PC-9 (cell line): ENCODE data around the gene CBY3. TPM values are rescaled to one million over a fixed set of nuclear protein-coding genes. Genes with fewer than 3 reads are reported as not detected.
A peak's percentile ranks its signal among the peaks of the same experiment; 100 is the strongest.
"Not testable (repeated sequence)": the region's sequence is repeated elsewhere in the genome, so short reads cannot be mapped to it uniquely, and the experiment has no call there.

ENCODE experiments used
- BruUV-seq: library from RNA; stranded (reverse); fragments of 400-500 nt; replicated peaks from 2 replicates; lab custom pipeline; 2021; lab: Mats Ljungman, UMichigan
- CTCF ChIA-PET: fragments of 300-600 bp; sonication (Branson Sonifier 250); formaldehyde crosslinking; loops from one replicate; lab custom pipeline; 2022; ENCODE audit warnings: antibody characterized with exemption; lab: Charles Lee
- POLR2A ChIA-PET: fragments of 300-600 bp; sonication (Branson Sonifier 250); formaldehyde crosslinking; loops from one replicate; lab custom pipeline; 2022; ENCODE audit warnings: antibody characterized with exemption; ENCODE audit not compliant: unreplicated experiment; lab: Charles Lee
- DNase-seq, 2 experiments: peaks; one replicate each; pipeline versions ENCODE4 v3.0.0 to v3.0.0-alpha.2; 2015 to 2022; ENCODE audit warnings: mixed read lengths in 1 of 2
- H2AFZ ChIP-seq: fragments of 200-600 bp; sonication (generic); 2 replicates; pipeline ENCODE4 v1.8.1; 2017; ENCODE audit warnings: antibody characterized with exemption
- H3F3A ChIP-seq: fragments of 200-600 bp; sonication (generic); 2 replicates; pipeline ENCODE4 v1.8.1; 2017; ENCODE audit warnings: antibody characterized with exemption, mild to moderate bottlenecking, low read depth; ENCODE audit not compliant: insufficient read depth
- H3K27ac ChIP-seq: fragments of 200-600 bp; sonication (generic); 2 replicates; pipeline ENCODE4 v1.6.1; 2016; ENCODE audit warnings: mixed run types
- H3K27me3 ChIP-seq: fragments of 200-600 bp; sonication (generic); 2 replicates; pipeline ENCODE4 v1.6.1; 2016; ENCODE audit warnings: low read depth, mixed run types; ENCODE audit not compliant: insufficient read depth
- H3K36me3 ChIP-seq: fragments of 200-600 bp; sonication (generic); 2 replicates; pipeline ENCODE4 v1.6.1; 2016; ENCODE audit warnings: low read depth, mixed run types
- H3K4me1 ChIP-seq: fragments of 200-600 bp; sonication (generic); replicated peaks from 2 replicates; pipeline ENCODE4 v1.6.1; 2016; ENCODE audit warnings: mixed run types; ENCODE audit not compliant: insufficient read depth
- H3K4me2 ChIP-seq: fragments of 200-600 bp; sonication (generic); 2 replicates; pipeline ENCODE4 v1.6.1; 2017; ENCODE audit warnings: mixed run types
- H3K4me3 ChIP-seq: fragments of 200-600 bp; sonication (generic); 2 replicates; pipeline ENCODE4 v1.6.1; 2016; ENCODE audit warnings: mixed run types
- H3K79me2 ChIP-seq: fragments of 200-600 bp; sonication (generic); 2 replicates; pipeline ENCODE4 v1.6.1; 2017; ENCODE audit warnings: low read depth, mixed run types
- H3K9me2 ChIP-seq: fragments of 200-600 bp; sonication (generic); 2 replicates; pipeline ENCODE4 v1.8.1; 2017; ENCODE audit warnings: mild to moderate bottlenecking; ENCODE audit not compliant: insufficient read depth
- H3K9me3 ChIP-seq: fragments of 200-600 bp; sonication (generic); 2 replicates; pipeline ENCODE4 v1.8.1; 2016; ENCODE audit warnings: low read depth; ENCODE audit not compliant: insufficient read depth
- H4K20me1 ChIP-seq: fragments of 200-600 bp; sonication (generic); 2 replicates; pipeline ENCODE4 v1.8.1; 2017; ENCODE audit not compliant: insufficient read depth
- EZH2 ChIP-seq: fragments of 200-600 bp; sonication (generic); IDR thresholded peaks from 2 replicates; pipeline ENCODE4 v1.8.0; 2017; ENCODE audit warnings: antibody characterized with exemption, low read depth
- intact Hi-C: fragments of 100-400 bp; cut with micrococcal nuclease; formaldehyde crosslinking; loops from one replicate; pipeline ENCODE4 v1.10.0; 2022; ENCODE audit not compliant: unreplicated experiment
- total RNA-seq: library from RNA; stranded (reverse); gene quantifications from 2 replicates; pipeline ENCODE4 v1.2.3, GENCODE V29; 2021
- TF ChIP-seq, protein P1 (sequence below): fragments of 200-600 bp; sonication (generic); conservative IDR thresholded peaks from 2 replicates; pipeline ENCODE4 v1.6.1; 2017; ENCODE audit warnings: mixed run types, antibody characterized with exemption, mild to moderate bottlenecking, moderate library complexity

CBY3 gene
- total RNA-seq, 1 experiment from 2014 or later, result not detected

DNA sequence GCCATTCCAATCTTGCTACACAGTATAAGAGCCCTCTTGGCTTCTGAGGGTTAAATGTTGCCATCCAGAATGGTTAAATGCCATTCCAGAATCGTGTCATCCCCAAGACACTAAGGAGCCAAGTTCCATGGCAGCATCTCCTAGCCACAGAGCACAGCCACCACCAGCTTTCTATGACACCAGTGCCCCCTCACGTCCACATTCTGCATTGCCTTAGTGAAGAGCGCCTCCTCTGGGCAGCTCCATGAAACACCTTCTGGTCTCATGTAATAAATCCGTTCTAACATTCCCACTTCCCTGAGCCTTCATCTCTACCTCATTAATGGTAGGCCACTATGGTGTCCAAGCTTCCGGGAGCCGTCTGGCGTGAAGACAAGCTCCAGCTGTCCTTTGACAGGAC lies 12.4 kb downstream of the CBY3 start:
- no TSS peak for BruUV-seq
- POLR2A ChIA-PET, result no interaction called here

DNA sequence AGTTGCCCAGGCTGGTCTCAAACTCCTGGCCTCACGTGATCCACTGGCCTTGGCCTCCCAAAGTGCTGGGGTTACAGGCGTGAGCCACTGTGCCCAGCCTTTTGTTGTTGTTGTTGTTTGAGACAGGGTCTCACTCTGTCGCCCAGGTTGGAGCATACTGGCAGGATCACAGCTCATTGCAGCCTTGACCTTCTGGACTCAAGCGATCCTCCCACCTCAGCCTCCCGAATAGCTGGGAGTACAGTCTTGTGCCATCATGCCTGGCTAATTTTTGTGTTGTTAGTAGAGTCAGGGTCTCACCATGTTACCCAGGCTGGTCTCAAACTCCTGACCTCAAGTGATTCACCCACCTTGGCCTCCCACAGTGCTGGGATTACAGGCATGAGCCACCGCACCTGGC lies 19.2 kb downstream of the CBY3 start:
- H3K27ac ChIP-seq, H3K27me3 ChIP-seq, POLR2A ChIA-PET, H3K79me2 ChIP-seq, H4K20me1 ChIP-seq, H3K4me1 ChIP-seq, BruUV-seq, H3F3A ChIP-seq, DNase-seq, H3K9me2 ChIP-seq, H3K4me2 ChIP-seq, intact Hi-C loops, H2AFZ ChIP-seq, H3K36me3 ChIP-seq, H3K9me3 ChIP-seq, H3K4me3 ChIP-seq: not testable (repeated sequence)
- CTCF ChIA-PET, result interaction anchor here (0.7 to 1.0 kb wide), 2 partner anchors 33 to 39 kb away, joined by 3 read pairs; no protein-coding TSS in a partner anchor

More for the DNA sequence above, 12.4 kb downstream of the CBY3 start:
- Histone ChIP-seq H3K36me3 (no peaks in the 10 kb centered on the region), H3K27ac (no peak overlapping the region), H3K9me3 (no peaks in the 10 kb centered on the region), H3K4me3 (no peak overlapping the region), H3K4me2 (no peak overlapping the region), H3K27me3 (no peaks in the 10 kb centered on the region), H3K79me2 (no peaks in the 10 kb centered on the region), H2AFZ (no peak overlapping the region), H4K20me1 (no peaks in the 10 kb centered on the region), H3F3A (no peaks in the 10 kb centered on the region; the same call in 1 of the 2 replicates), H3K9me2 (no peaks in the 10 kb centered on the region), H3K4me1 (no peaks in the 10 kb centered on the region)
- DNase-seq, result no peak
- CTCF ChIA-PET, result interaction anchor here (0.7 kb wide), 1 partner anchor 57 kb away, joined by 3 read pairs; no protein-coding TSS in a partner anchor
- TF ChIP-seq EZH2, result no peak
- TF ChIP-seq, protein P1, sequence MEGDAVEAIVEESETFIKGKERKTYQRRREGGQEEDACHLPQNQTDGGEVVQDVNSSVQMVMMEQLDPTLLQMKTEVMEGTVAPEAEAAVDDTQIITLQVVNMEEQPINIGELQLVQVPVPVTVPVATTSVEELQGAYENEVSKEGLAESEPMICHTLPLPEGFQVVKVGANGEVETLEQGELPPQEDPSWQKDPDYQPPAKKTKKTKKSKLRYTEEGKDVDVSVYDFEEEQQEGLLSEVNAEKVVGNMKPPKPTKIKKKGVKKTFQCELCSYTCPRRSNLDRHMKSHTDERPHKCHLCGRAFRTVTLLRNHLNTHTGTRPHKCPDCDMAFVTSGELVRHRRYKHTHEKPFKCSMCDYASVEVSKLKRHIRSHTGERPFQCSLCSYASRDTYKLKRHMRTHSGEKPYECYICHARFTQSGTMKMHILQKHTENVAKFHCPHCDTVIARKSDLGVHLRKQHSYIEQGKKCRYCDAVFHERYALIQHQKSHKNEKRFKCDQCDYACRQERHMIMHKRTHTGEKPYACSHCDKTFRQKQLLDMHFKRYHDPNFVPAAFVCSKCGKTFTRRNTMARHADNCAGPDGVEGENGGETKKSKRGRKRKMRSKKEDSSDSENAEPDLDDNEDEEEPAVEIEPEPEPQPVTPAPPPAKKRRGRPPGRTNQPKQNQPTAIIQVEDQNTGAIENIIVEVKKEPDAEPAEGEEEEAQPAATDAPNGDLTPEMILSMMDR, result peak; percentile 61
- intact Hi-C loops, result no loop called here

DNA sequence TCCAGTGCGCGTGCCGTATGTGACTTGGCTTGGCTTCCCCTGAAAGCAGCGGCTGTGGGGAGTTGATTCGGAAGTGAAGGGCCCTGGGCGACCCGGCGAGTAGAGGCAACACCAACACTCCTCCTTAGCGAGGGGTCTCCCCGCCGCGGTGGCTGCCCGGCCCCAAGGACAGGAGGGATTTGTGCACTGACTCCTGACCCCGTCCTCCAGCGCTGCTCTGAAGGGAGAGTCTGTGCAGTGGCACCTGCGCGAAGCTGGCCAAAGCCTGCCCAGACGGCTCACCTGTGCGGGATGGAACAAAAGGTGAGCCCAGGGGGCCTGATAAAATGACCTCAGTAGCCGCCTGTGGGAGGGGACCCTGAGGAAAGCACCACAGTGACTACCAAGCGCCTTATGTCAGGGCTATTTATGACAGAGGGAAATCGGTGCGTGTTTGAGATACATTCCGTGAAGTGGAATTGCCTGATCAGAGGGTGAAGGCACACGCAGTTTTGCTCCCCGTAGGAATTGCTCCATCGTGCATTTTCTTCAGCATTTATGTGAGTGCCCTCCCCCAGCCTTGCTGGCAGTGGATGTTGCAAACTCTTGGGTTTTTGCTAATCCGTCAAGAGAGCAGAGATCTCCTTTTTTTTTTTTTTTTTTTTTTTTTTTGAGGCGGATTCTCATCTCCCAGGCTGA lies 22.5 kb downstream of the CBY3 start:
- TSS peak; percentile 88 for BruUV-seq
- H2AFZ ChIP-seq, result peak overlapping the region; percentile 84
- H3K27me3 ChIP-seq, H3K27ac ChIP-seq, H4K20me1 ChIP-seq, H3F3A ChIP-seq, H3K9me2 ChIP-seq, H3K4me1 ChIP-seq, POLR2A ChIA-PET, DNase-seq, intact Hi-C loops, H3K36me3 ChIP-seq, H3K79me2 ChIP-seq, CTCF ChIA-PET, H3K9me3 ChIP-seq: not testable (repeated sequence)
- H3K4me2 ChIP-seq, result peak overlapping the region; percentile 85
- peak overlapping the region; percentile 55; the same call in 1 of the 2 replicates for H3K4me3 ChIP-seq

DNA sequence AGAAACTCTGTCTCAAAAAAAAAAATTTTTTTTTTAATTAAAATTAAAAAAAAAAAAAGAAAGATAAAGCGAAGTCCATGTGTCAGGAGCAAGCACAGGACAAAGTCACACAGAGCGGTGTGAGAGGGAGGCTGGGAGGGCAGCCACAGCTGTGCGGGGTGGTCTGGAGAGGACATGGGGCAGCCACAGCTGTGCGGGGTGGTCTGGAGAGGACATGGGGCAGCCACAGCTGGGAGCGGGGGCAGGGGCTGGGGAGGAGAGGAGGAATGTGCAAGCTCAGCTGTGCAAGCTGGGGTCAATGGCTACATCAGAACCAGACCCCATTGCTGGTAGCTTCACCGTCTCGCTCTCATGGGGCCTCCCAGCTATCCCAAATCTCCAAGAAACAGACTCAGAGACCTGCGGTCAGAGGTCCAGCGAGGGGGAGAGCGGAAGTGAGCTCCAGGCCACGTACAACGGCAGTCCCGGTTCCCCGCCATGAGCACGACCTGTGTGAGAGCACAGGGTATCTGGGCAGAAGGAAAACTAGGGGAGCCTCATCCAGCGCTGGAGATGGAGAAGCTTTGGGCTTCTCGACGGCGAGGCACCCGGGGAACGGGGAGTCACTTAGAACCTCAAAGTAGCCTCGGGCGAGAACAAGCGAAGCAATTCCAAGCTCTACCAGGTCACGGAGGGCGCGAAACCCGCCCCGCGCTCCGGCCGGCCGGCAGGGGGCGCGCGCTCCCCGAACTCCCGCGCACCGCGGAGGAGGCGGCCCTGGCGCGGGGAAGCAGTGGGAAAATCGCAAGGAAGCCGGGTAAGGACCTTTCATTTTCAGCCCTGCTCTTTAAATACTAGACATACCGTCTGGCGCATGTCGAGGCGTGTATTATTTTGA lies 23.3 kb downstream of the CBY3 start:
- H4K20me1 ChIP-seq, H3K9me2 ChIP-seq, H2AFZ ChIP-seq, H3K79me2 ChIP-seq, H3F3A ChIP-seq, H3K36me3 ChIP-seq, H3K27ac ChIP-seq, H3K4me1 ChIP-seq, BruUV-seq, H3K9me3 ChIP-seq, H3K27me3 ChIP-seq, POLR2A ChIA-PET, CTCF ChIA-PET, H3K4me2 ChIP-seq, H3K4me3 ChIP-seq, intact Hi-C loops: not testable (repeated sequence)
- peak in 1 of 2 experiments; percentile 25 for DNase-seq

DNA sequence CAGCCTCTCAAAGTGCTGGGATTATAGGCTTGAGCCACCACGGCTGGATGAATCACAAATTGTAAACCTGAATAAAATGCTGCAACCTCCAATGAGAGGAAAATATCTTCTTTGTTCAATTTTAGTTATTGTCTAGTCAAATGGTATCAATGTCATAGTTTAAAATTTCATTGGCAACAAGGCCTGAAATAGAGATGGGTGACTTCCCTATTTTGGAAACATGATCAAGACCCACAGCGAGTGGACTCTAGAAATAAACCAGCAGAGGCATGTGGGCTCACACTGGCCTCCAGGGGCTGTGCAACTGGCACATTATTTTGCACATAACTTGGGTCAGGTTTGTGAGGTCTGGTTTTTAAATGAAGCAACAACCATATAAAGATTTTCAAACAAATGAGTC lies 27.7 kb downstream of the CBY3 start:
- intact Hi-C loops, H3K4me1 ChIP-seq, POLR2A ChIA-PET, H4K20me1 ChIP-seq, H3K27ac ChIP-seq, H3K4me3 ChIP-seq, H2AFZ ChIP-seq, CTCF ChIA-PET, BruUV-seq, H3K9me2 ChIP-seq, H3K9me3 ChIP-seq, H3K36me3 ChIP-seq, DNase-seq, H3K4me2 ChIP-seq, H3F3A ChIP-seq, H3K79me2 ChIP-seq: not testable (repeated sequence)
- peaks cover 11% of the 10 kb centered on the region for H3K27me3 ChIP-seq

DNA sequence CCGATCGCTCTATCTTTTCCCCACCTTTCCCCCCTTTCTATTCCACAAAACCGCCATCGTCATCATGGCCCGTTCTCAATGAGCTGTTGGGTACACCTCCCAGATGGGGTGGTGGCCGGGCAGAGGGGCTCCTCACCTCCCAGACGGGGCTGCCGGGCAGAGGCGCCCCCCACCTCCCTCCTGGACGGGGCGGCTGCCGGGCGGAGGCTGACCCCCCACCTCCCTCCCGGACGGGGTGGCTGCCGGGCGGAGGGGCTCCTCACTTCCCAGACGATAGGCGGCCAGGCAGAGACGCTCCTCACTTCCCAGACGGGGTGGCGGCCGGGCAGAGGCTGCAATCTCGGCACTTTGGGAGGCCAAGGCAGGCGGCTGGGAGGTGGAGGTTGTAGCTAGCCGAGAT lies 30.6 kb downstream of the CBY3 start:
- POLR2A ChIA-PET, CTCF ChIA-PET, H3K4me2 ChIP-seq, H4K20me1 ChIP-seq, BruUV-seq, H3K4me1 ChIP-seq, H3K79me2 ChIP-seq, H3K4me3 ChIP-seq, H2AFZ ChIP-seq, H3K9me2 ChIP-seq, DNase-seq, H3K27ac ChIP-seq, H3F3A ChIP-seq, H3K9me3 ChIP-seq, intact Hi-C loops, H3K36me3 ChIP-seq: not testable (repeated sequence)
- peaks cover 23% of the 10 kb centered on the region for H3K27me3 ChIP-seq
